Right forelimb (tissue), 1 donor: Measurements from ENCODE around the gene BCORL1.

Source experiments
- DNase-seq: peaks from one replicate; pipeline ENCODE4 v3.0.0-alpha.2; 2018

Gene BCORL1

DNA sequence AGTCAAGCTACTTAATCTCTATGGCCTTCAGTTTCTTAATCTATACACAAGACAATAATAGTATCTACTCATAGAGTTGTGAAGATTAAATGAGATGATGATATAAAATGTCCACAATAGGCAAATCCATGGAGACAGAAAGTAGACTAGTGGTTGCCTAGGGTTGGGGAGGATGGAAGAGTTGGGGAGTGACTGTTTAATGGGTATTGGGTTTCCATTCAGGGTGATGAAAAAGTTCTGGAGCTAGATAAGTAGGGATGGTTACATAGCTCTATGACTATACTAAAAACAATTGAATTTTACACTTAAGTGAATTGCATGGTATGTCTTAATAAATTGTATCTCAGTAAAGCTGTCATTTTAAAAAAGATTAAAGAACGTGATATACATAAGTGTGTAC lies 35.7 kb downstream of the BCORL1 start:
- no peak for DNase-seq

DNA sequence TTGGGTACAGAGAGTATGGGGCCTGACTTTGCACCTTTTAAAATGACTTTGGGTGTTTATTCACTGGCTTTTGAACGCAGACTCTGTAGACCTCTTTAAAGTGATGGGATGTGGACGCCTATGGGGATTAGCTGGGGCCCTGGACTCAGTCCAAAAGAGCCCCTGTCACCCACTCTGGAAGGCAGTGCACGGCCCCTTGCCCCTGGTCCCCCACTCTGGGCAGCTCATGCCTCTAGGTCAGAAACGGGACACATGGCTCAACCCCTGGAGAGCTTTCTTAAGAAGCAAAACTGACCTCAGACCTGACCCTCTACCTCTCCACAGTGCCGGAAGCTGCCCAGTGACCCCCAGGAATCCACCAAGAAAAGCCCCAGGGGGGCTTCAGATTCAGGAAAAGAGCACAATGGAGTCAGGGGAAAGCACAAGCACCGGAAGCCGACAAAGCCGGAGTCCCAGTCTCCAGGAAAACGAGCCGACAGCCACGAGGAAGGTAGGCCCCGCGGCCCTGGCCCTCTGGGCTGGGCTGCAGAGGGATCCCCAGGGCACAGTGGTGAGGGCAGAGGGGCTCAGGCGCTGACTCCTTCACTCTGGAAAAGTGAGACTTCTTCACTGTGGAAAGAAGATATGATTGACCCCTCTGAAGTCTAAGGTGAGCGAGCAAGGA lies 38.4 kb downstream of the BCORL1 start:
- no peak for DNase-seq

DNA sequence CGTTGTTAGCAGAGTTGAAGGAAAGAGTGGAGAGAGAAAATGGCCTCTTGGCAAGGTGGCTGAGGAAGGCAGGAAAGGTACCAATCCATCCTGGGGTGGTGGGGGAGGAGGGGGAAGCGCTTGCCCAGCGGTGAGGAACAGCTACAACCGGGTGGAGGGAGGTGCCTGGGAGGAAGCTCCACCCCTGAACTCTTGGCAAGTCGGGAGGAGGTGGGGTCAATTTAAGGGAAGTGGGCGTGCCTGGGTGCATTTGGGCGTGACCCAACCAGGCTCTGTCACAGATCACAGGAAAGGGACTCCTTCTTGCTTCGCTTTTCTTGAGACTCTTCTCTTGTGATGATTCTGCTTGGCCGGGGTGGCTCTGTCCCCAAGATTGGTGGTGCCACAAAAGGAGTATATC lies 41.7 kb downstream of the BCORL1 start:
- DNase-seq = peak; percentile 47

DNA sequence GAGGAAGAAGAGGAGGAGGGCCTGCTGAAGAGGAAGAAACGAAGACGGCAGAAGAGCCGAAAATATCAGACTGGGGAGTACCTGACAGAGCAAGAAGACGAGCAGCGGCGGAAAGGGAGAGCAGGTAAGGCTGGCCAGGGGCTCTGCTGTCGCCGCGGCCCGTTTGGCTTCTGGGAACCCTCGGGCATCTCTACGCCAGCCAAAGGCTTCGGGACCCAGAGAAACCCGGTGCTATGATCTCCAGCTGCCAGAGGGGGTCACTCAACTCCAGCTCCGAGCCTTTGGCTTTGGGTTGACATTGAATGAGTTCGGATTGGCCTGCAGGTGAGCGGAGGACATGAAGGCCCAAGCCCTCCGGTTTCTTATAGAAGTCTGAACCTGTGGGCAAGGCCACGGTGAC lies 42.8 kb downstream of the BCORL1 start:
- no peak for DNase-seq

DNA sequence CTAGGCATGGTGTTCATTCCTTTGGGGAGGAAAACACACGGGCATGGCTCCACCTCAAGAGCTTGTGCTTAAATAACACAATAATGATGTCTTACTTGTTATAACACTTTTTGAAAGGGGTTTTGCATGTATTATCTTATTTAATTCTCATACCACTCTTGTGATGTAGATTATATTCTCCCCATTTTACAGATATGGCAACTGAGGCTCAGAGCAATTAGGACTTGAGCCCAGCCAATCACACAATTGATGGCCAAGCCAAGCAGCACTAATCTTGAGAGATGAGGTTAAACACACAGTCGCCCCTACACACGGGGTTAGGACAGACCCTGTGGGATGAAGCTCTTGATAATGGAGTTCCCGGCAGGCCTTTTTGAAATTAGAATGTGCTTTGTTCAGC lies 45.1 kb downstream of the BCORL1 start:
- DNase-seq = no peak

DNA sequence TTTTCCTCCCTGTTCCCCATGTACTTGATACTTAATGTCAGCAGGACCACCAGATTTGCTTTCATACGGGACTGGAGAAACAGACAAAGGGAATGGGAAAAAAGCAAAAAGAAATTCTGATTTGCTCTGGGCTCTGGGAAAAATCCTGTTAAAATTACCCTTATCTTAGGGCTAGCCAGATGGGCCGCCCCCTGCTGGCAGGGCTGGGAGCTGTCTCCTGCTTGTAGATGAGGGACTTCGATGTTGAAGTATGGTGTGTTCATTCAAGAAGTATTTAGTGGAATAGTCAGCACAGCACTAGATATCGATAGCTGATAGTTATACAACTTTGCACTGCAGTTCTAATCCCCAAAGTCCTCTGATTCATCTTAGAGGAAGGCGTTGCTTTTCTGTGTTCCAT lies 45.8 kb downstream of the BCORL1 start:
- DNase-seq = no peak

DNA sequence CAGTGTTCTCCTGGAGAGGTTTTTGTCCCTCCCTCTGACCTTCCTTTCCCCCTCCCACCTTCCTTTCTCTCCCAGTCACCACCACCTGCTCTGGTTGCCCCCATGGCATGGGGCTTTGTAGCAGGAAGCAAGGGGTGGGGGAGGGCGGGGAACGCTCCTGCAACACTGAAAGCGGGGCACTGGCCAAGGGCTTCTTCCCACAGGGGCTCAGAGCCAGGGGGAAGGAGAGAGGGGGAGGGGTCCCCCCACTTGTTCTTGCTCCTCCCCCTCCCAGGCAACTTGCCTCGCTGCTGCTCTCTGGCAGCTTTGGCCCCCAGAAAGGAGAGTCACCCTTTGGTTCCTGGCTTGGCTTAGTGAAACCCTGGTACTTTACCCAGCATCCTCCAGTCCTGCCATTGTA lies 48.4 kb downstream of the BCORL1 start:
- no peak for DNase-seq

DNA sequence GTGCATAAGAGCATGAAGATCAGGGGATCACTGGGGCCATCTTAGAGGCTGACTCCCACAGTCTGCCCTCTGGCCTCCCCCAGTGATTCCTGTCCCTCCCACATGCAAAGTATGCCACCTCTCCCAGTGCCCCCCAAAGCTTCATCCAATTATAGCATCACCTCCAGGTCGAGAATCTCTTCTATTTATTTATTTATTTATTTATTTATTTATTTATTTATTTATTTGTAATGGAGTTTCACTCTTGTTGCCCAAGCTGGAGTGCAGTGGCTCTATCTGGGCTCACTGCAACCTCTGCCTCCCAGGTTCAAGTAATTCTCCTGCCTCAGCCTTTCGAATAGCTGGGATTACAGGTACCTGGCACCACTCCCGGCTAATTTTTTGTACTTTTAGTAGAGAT lies 50.1 kb downstream of the BCORL1 start:
- DNase-seq = no peak

DNA sequence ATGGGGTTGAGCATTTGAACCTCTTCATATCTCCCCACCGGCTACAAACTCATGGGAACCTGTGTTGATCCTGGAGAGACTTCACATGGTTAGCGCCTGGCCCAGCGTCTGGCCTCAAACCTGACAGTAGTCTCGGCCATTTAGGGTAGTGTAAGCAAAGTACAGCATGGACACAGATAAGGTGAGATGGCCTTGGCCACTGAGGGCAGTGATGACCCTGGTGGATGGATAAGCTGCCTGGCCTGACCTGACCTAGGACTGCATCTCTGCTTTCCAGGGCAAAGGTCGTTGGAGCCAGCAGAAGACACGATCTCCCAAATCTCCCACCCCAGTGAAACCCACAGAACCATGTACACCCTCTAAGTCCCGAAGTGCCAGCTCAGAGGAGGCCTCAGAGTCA lies 51.7 kb downstream of the BCORL1 start:
- DNase-seq = no peak

DNA sequence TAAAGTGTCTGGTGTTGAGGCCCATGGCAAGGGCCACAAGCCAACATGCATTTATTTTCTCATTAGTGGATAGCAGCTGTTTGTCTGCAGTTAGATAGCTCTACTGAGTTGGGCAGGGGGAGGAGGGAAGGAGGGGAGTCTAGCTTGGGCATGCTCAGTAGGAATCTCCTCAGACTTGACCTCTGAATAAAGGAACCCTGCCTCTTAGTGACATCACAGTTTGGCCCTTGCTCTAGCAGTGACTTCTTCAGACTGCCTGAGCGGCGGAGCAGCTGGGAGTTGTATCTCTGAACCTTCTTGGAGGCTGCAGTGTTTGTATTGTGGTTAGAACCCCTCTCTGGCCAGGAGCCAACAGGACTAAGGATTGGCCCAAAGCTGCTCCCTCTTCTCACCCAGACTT lies 57.4 kb downstream of the BCORL1 start:
- DNase-seq = no peak

DNA sequence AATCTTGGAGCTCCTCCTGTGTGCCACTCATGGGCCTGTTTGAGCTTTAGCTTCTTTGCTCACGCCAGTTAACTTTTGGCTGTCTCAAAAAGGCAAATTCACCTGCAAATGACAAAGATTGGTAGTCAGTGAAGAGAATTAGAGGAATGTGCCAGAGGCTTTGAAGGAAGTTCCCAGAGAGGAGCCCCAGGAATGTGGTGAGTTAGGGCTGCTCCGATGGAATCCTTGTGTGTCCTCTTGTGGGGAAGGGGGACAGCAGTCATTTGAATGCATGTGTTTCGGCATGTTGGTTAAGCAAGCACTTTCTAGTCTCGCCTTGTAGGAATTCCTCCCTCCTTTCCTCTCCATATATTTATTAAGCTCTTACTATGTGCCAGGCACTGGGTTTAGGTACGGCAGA lies 65.0 kb downstream of the BCORL1 start:
- DNase-seq = no peak

DNA sequence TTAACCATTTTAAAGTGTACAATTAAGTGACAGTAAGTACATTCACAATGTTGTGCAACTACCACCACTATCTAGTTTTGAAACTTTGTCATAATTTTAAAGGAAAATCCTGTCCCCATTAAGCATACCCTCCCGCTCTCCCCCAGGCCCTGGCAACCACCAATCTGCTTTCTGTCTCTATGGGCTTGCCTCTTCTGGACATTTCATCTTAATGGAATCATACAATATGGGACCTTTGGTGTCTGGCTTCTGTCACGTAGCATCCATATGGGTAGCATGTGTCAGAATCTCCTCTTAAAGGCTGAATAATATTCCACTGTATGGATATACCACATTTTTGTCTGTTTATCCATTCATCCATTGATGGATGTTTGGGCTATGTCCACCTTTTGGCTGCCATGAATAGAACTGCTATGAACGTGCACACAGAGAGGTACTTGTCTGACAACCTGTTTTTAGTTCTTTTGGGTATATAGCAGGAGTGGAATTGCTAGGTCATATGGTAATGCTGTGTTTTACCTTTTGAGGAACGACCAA lies 66.3 kb downstream of the BCORL1 start:
- no peak for DNase-seq

DNA sequence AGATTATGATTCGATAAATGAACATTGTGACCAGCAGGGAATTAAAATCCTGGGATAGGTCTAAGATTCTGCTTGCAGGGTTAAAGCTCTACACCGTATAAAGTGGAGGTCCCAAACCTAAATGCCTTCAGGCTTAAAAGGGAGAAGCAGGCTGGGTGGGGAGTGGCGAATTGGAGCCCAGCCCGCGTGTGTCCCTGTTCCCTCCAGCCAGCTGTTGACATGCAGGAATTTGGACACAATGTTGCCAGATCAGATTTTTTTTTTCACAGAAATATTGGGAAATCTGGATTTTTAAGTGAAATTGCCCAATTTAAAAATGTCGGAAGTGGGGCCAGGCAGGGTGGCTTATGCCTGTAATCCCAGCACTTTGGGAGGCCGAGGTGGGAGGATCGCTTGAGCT lies 67.4 kb downstream of the BCORL1 start:
- no peak for DNase-seq

DNA sequence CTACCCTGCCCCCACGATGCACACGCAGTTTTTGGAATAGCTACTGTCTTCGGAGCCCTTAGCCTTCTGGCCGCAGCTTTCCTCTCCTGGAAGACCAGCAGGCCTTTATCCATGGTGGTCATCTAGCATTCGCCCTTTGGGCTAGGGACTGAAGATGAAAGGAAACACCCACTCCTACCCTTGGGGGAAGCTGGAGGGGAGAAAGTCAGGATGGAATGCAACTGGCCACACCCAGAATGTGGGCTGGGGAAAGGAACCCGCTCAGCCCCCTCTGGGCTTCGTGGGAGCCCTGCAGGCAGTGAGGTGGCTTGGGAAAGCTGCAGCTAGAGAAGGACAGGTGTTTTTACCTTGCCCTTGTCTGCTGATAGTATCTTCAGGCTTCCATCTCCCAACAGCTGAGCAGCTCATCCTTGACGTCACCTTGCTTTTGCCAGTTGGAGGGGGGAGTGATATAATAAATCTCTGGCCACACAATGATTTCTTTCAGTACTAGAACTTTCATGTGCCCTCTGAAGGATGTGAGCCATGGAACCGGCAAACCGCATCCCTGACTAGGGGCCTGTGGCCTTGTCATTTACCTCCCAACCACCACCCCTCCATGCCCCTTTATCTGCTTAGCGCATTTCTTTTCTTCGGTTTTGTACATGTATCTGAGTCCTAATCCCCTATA lies 68.9 kb downstream of the BCORL1 start:
- DNase-seq = no peak

DNA sequence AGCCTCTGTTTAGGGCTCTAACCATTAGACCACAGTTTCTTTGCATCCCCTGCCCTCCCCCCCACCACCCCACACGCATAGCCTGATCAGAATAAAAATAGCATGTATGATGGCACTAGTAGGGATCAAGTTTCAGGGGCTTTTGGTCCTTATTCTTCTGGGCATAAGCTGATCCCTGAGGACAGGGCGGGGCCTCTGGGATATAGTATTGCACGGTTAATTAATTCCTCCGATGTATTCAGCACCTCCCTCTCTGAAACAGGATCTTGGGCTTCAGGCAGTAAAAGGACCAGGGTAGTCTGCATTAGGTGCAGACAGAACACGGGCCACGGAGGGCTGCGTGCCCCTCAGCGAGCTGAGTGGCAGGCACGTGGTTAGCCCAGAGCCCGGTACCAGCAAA lies 70.8 kb downstream of the BCORL1 start:
- no peak for DNase-seq

DNA sequence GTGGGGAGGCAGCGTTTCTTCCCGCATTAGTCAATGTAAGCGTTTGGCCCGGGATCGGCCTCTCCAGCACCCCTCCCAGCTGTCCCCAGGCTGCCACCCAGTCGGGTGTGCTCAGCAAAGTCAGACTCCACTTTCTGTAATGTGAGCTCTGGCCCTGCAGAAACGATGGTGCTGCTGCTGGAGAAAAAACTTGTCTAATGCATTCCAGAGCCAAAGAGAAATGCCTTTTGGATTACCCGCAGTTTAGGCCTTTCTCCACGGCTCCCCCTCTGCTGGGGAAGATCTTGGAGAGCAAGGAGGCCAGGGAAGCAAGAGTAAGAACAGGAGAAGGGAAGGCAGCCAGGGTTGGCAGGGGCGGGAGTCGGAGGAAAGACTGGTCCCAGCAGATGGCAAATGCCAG lies 72.7 kb downstream of the BCORL1 start:
- peak; percentile 65 for DNase-seq

DNA sequence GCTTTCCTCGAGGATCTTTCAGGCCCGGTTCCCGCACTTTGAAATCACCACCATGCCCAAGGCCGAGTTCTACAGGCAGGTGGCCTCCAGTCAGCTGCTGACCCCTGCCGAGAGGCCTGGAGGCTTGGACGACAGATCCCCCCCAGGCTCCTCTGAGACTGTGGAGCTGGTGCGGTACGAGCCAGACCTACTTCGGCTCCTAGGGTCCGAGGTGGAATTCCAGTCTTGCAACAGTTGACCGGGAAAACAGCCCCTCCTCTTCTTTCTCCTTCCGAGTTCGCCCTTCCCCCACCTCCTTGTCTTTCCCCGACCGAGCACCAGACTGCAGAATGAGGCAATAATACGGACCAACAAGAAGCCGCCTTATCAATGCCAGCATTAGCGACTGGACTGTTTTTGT lies 73.5 kb downstream of the BCORL1 start:
- DNase-seq = no peak

DNA sequence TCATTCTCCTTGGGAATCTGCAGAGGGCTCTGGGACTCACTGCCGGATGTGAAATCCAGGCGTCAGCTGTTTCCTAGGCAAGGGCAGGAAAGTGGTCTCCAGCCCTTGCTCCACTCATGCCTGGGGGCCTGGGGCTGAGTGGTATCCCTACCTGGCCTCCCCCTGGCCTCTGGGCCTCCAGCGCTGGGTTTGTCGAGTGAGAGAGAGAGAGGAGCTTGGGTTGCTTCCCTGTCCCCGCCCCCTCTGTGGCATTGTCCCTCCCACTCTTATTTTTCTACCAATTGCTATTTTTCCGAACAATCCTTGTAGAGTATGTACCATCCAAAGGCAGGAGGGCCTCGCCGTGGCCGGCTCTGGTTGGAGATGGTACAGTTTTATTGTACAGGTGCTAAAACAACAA lies 74.8 kb downstream of the BCORL1 start:
- no peak for DNase-seq

DNA sequence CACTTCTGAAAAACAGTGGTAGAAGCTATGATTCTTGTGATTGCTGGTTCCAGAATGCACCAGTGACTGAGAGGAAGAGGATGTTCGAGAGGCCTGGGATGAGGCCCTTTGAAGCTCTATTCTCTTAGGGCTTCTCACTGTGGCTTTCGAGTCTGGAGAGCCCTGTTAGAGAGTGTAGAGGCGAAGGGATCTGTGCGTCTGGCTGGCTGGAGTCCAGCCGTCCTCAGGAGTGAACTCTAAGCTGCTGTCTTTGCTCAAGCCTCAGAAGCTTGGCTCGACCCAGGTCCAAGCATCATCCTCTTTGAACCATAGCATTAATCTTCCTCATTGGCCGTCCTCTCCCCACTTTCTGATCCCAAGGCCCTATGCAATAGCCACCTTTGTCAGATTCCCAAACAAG lies 76.2 kb downstream of the BCORL1 start:
- no peak for DNase-seq

DNA sequence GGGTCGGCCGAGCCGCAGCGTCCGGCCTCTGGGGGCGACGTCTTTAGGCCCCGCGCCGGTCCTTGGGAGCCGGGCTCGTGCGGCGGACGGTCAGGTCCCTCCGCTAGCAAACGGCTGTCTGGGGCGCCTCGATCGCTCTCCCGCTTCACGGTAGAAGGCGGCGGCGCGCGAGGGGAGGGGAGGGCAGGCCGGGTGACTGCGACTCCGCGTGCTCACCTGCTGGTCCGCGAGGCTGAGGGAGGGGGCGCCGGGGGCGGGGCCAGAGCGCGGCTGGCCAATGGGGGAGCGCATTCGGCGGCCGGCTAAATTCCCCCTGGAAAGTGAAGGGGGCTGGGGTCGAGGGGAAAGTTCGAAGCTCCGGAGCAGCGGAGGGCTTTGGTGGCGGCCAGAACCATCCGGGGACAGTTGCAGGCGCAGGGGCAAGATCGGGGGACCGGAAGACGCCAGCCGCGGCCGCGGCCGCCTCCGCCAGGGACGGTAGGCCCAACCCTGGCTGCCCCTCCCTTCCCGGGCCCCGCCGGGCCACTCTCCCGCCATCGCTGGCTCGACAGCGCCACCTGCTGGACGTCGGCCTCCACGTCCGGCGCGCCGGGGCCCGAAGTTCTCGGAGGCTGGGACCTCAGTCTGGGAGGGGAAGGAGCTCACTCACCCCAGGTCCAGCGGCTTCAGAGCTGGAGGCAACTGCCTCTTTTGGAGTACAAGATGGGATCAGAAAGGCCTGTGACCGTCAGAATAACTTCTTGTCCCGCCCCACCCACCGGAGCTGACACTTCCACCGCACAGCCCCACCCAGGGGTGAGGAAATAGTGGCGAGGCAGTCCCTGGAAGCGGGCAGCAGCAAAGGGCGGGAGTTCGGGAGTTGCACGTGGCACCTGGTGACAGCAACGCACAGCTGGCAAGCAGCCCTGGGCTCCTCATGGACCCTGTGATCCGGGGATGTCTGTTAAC lies 78.0 kb downstream of the BCORL1 start:
- peak; percentile 84 for DNase-seq

DNA sequence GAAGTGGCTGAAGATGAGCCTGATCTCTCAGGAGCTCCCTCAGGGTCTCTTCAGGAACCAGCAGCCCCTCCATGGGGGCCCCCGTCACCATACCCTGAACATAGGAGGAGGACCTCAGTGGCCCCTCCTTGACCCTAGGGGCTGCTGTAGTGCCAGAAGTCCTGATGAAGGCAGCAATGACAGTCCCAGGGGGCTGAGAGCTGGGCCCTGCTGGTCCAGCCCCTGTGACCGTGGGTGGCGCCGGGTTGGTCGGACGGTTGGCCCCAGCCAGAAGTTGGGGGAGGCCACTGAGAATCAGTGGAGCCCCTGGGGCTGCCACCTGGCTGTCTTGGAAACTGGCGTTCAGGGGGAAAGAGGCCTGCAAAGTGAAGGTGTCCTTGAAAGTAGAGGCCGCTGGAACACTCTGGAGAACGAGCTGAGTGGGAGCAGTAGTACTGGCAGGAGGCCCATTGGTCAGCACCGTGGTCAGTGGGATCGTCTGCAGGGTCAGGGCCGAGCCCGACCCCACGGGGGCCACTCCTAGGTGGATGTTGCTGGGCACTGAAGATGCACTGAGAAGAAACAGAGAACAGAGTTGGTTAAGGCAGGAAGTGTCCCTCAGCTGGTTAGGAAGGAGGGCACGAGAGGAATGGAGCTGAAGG lies 84.7 kb downstream of the BCORL1 start:
- no peak for DNase-seq

DNA sequence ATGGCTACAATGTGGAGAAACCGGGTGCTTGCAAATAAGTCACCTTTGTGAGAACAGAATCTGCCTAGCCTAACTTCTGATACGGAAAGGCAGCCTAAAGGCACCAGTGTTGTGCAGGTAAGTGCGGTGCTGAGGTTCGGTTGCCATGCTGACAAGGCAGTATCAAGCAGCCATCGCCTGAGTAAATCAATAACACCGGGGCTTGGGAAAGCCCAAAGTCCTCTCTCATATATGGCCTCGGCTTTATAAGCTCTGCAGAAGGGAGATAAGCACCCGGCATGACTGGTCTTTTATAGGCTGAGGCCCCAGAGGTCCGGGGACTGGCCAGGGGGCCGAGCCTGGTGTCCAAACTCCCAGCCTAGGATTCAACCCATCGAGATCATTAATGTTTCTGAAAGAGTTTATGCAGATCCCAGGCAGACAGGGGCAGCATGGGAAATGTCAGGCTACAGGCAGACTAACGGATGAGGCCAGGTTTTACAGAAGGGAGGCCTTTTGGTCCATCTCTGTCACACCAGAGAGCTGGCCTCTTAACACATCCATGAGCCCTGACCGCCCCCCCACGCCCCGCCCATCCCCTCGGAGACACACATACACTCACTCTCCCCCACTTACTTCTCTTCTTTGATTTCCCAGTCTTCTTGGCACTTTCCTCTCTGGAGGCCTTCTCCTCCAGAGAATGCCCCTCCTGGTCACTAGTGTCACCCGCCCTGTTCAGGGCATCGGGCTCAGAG lies 89.3 kb downstream of the BCORL1 start:
- DNase-seq = no peak
